ENCODE measurements around the gene PPOX.

- no peak for TF ChIP-seq CTCF (IDR thresholded peaks at IDR 0.05; ENCODE audit: low read depth, low read length, poor library complexity, severe bottlenecking)
- no peak for TF ChIP-seq EZH2phosphoT487 (IDR thresholded peaks at IDR 0.05; ENCODE audit: borderline replicate concordance, low read length)
Observed at GRCh38 chr1:161220002-161220401, 53.8 kb downstream of the PPOX start.

Measured in DOHH2 (cell line).